Peyer's patch (tissue), 4 donors: ENCODE data around the gene PSMD13. TPM values are rescaled to one million over a fixed set of nuclear protein-coding genes. Genes with fewer than 3 reads are reported as not detected.

ENCODE experiments used
- DNase-seq, 3 donors: peaks; one replicate each; pipeline ENCODE4 v3.0.0-alpha.2; 2017 to 2019
- H3K27ac ChIP-seq, 4 donors: fragments of 200-600 bp; sonication (generic); one replicate each; pipeline ENCODE4 v1.5.1; 2016 to 2019
- H3K27me3 ChIP-seq, 2 donors: fragments of 200-600 bp; sonication (generic); one replicate each; pipeline ENCODE4 v1.5.1; 2019
- H3K36me3 ChIP-seq, 3 donors: fragments of 200-600 bp; sonication (generic); one replicate each; pipeline ENCODE4 v1.5.1; 2016 to 2019
- H3K4me1 ChIP-seq, 4 donors: fragments of 200-600 bp; sonication (generic); one replicate each; pipeline ENCODE4 v1.5.1; 2016 to 2019
- H3K4me3 ChIP-seq, 4 donors: fragments of 200-600 bp; sonication (generic); 1 replicate in 3 of 4; 2 replicates in 1 of 4; pipeline ENCODE4 v1.5.1; 2016 to 2019; ENCODE audit warnings: mild to moderate bottlenecking in 1 of 4
- H3K9me3 ChIP-seq, 4 donors: fragments of 200-600 bp; sonication (generic); one replicate each; pipeline ENCODE4 v1.5.1; 2016 to 2019; ENCODE audit warnings: mild to moderate bottlenecking in 1 of 4
- POLR2A ChIP-seq, 2 donors: fragments of 450-650 bp; IDR thresholded peaks; one replicate each; pipeline ENCODE4 v1.5.1; 2017; ENCODE audit warnings: antibody characterized with exemption in 2 of 2, mild to moderate bottlenecking in 2 of 2, moderate library complexity in 2 of 2
- total RNA-seq, 4 donors: library from RNA; depleted of rRNA; stranded (reverse); fragments of >200 nt; gene quantifications; one replicate each; pipeline ENCODE4 v1.1.0, GENCODE V29; 2016
- TF ChIP-seq, protein P1 (sequence below), 6 experiments: fragments of 450-650 bp in 4 of 6; fragments of 200-600 bp in 2 of 6; sonication (generic) in 1 of 6; IDR thresholded peaks; one replicate each; pipeline ENCODE4 v1.5.1; 2017 to 2019; ENCODE audit warnings: antibody characterized with exemption in 6 of 6, mild to moderate bottlenecking in 3 of 6, moderate library complexity in 1 of 6

Gene PSMD13
- total RNA-seq, 4 donors from 2014 or later = 74.5 to 125 (median 96.9) TPM

DNA sequence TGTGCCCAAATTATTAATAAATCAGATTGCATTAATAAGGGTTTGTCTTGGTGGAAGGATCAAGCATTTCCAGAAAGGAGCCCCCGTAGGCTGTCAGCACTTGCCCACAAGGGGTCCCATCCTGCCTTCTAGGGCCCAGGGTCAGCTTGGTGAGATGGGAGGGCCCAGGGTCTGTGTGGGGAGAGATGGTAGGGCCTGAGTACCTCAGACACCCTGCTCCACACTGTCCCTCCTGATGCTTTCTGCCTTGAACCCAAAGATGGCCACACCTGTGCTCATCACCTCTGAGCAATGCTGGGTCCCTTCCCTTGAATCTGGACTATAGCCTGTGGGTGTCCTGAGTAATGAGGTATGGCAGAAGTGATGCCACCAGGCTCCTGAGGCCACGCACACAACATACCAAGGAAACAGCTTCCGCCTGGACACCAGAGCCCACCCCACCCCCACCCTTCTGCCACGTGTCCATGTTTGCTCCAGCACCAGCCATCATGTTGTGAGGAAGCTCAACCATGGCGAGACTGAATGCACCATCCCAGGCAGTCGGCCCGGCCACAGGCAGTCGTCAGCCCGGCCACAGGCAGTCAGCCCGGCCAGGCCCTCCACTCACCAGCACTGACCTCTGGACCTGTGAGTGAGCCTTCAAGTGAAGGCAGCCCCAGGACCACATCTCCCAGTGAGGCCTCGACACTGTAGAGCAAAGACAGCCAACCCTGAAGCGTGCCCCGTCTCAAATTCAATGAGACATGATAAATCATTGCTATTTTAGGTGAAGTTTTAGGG is 36.4 kb upstream of the PSMD13 start:
- no peak overlapping the region for H3K4me3 ChIP-seq
- no peaks in the 10 kb centered on the region for H3K27me3 ChIP-seq
- peaks cover 0 to 16% (median 1%) of the 10 kb centered on the region in 4 donors for H3K4me1 ChIP-seq
- no peak overlapping the region for H3K27ac ChIP-seq
- peak; percentile 9 to 46 (median 39) for DNase-seq
- H3K9me3 ChIP-seq = no peaks in the 10 kb centered on the region
- peaks cover 0 to 28% (median 0%) of the 10 kb centered on the region in 3 donors for H3K36me3 ChIP-seq
- TF ChIP-seq POLR2A (IDR thresholded peaks at IDR 0.05) = no peak
- TF ChIP-seq, protein P1, sequence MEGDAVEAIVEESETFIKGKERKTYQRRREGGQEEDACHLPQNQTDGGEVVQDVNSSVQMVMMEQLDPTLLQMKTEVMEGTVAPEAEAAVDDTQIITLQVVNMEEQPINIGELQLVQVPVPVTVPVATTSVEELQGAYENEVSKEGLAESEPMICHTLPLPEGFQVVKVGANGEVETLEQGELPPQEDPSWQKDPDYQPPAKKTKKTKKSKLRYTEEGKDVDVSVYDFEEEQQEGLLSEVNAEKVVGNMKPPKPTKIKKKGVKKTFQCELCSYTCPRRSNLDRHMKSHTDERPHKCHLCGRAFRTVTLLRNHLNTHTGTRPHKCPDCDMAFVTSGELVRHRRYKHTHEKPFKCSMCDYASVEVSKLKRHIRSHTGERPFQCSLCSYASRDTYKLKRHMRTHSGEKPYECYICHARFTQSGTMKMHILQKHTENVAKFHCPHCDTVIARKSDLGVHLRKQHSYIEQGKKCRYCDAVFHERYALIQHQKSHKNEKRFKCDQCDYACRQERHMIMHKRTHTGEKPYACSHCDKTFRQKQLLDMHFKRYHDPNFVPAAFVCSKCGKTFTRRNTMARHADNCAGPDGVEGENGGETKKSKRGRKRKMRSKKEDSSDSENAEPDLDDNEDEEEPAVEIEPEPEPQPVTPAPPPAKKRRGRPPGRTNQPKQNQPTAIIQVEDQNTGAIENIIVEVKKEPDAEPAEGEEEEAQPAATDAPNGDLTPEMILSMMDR (IDR thresholded peaks at IDR 0.05) = no peak

DNA sequence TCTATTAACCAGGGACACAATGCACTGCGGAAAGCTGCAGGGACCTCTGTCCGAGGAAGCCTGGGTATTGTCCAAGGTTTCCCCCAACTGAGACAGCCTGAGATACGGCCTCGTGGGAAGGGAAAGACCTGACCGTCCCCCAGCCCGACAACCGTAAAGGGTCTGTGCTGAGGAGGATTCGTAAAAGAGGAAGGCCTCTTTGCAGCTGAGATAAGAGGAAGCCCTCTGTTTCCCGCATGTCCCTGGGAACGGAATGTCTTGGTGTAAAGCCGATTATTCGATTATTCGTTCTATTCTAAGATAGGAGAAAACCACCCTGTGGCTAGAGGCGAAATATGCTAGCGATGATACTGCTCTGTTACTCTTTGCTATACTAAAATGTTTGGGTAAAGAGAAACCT is 34.8 kb upstream of the PSMD13 start:
- H3K9me3 ChIP-seq = no peaks in the 10 kb centered on the region
- H3K4me3 ChIP-seq = no peak overlapping the region
- peaks cover 0 to 27% (median 11%) of the 10 kb centered on the region in 4 donors for H3K4me1 ChIP-seq
- TF ChIP-seq, protein P1 (IDR thresholded peaks at IDR 0.05) = no peak
- TF ChIP-seq POLR2A (IDR thresholded peaks at IDR 0.05) = no peak
- no peak overlapping the region for H3K27ac ChIP-seq
- peaks cover 0 to 30% (median 0%) of the 10 kb centered on the region in 3 donors for H3K36me3 ChIP-seq
- no peaks in the 10 kb centered on the region for H3K27me3 ChIP-seq
- DNase-seq = peak in 1 of 3 donors; percentile 41

DNA sequence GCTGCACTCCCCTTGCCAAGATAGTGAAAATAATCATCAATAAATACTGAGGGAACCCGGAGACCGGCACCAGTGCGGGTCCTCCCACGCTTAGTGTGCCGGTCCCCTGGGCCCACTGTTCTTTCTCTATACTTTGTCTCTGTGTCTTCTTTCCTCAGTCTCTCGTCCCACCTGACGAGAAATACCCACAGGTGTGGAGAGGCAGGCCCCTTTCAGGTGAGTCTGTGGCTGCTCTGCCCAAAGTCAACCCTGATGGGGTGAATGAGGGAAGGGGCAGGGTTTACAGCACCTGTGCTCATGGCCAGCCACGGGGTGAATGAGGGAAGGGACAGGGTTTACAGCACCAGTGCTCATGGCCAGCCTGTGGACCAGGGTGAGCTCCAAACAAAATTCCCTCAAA is 34.3 kb upstream of the PSMD13 start:
- Histone ChIP-seq H3K4me1 (peaks cover 0 to 27% (median 11%) of the 10 kb centered on the region in 4 donors), H3K4me3 (no peak overlapping the region), H3K9me3 (no peaks in the 10 kb centered on the region), H3K36me3 (peaks cover 0 to 30% (median 0%) of the 10 kb centered on the region in 3 donors), H3K27me3 (no peaks in the 10 kb centered on the region), H3K27ac (peak overlapping the region in 1 of 4 donors; percentile 14)
- TF ChIP-seq POLR2A (IDR thresholded peaks at IDR 0.05) = no peak
- TF ChIP-seq, protein P1 (IDR thresholded peaks at IDR 0.05) = no peak
- DNase-seq = peak in 2 of 3 donors; percentile 12 to 43

DNA sequence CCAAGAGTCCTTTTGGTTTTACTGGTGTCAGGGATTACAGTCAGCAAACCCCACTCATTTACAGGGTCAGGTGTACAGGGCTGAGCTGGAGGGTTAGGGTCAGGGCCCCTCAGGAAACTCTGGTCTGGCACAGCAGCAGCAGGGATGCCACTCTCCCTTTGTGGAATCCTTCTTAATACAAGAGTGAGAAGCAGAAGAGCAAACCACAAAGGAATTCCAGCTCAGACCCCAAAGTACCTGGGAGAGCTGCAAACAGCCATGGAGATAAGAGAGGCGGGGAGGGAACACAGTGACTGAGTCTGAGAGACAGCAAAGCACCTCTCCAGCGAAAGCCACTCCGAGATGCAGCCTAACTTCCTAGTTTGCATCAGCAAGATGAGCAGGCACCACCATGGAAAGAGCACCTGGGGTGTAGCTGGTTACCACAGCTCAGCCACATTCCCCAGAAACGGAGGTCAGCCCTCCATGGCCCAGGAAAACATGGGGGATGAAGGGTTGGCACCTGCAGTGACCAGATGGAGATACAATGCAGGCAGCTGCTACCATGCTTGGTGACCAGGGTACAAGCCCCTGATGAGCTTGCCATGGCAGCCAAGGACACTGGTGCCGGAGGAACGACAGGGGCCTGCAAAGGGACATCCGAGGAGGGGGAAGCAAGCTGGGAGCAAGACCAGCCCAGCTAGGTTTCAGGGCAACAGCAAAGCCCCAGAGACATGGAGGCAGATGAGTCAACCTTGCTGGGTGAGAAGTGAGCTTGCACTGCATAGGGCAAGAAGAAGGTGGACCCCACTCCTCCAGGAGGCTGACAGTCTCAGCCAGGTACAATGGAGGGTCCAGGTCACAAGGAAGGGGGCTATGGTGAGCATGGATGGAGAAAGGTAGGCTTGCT is 33.5 kb upstream of the PSMD13 start:
- H3K9me3 ChIP-seq = no peaks in the 10 kb centered on the region
- H3K27ac ChIP-seq = no peak overlapping the region
- H3K4me1 ChIP-seq = peaks cover 0 to 27% (median 11%) of the 10 kb centered on the region in 4 donors
- no peak overlapping the region for H3K4me3 ChIP-seq
- H3K27me3 ChIP-seq = no peaks in the 10 kb centered on the region
- TF ChIP-seq, protein P1 (IDR thresholded peaks at IDR 0.05) = no peak
- no peak for TF ChIP-seq POLR2A (IDR thresholded peaks at IDR 0.05)
- peak in 2 of 3 donors; percentile 36 to 40 for DNase-seq
- peaks cover 0 to 30% (median 0%) of the 10 kb centered on the region in 3 donors for H3K36me3 ChIP-seq

DNA sequence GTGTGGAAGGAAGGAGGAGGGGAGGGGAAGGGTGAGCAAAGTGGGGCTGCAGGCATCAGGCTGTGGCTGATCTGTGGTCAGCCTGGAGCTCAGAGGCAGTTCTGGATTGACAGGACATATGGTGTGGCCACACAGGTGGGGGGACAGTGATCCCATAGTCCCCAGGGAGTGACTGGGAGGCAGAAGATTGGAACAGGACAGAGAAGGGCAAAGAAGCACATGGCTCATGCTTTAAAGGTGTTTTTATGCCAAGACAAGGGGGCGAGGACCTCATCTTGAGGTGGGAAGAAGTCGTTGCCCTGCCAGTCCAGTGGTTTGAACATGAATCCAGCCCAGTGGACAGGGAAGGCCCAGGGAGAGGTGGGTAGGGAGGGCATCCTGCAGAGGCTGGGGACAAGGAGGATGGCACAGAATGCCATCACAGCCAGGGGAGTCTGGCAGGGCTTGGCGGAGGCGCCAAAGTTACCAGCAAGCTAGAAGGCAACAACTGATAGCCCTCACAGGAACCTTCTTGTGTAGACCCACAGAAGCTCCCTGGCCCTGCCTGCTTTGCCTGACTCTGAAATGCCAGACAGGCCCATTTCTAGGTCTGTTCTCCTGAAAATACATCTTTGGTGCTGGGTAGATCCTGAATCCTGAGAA is 32.7 kb upstream of the PSMD13 start:
- DNase-seq = peak in 1 of 3 donors; percentile 36
- no peak overlapping the region for H3K27ac ChIP-seq
- H3K4me3 ChIP-seq = no peak overlapping the region
- TF ChIP-seq, protein P1 (IDR thresholded peaks at IDR 0.05) = no peak
- TF ChIP-seq POLR2A (IDR thresholded peaks at IDR 0.05) = no peak
- H3K36me3 ChIP-seq = peaks cover 0 to 30% (median 0%) of the 10 kb centered on the region in 3 donors
- no peaks in the 10 kb centered on the region for H3K9me3 ChIP-seq
- H3K4me1 ChIP-seq = peaks cover 0 to 27% (median 12%) of the 10 kb centered on the region in 4 donors
- H3K27me3 ChIP-seq = no peaks in the 10 kb centered on the region
